ENCODE results near the gene RAB6B.

GRCh38 chr3:133893683-133894352 is 1.9 kb downstream of the RAB6B start:
- TF ChIP-seq CTCF (conservative IDR thresholded peaks at IDR 0.05) = no peak
- no peak for TF ChIP-seq EZH2 (IDR thresholded peaks at IDR 0.05; ENCODE audit: low read depth)

Data from PC-9 (cell line).